Measurements from ENCODE around the gene ALOXE3.
"Not testable (repeated sequence)": the region's sequence is repeated elsewhere in the genome, so short reads cannot be mapped to it uniquely, and the experiment has no call there.

ALOXE3 gene

GRCh38 chr17:8072729-8073461 lies 45.4 kb downstream of the ALOXE3 start:
- no peak for DNase-seq (ENCODE audit: low read depth in 2 of 2)

GRCh38 chr17:8072341-8072728 lies 46.0 kb downstream of the ALOXE3 start:
- DNase-seq (ENCODE audit: low read depth in 2 of 2) = no peak

GRCh38 chr17:8071496-8071895 lies 46.8 kb downstream of the ALOXE3 start:
- no peak for DNase-seq (ENCODE audit: low read depth in 2 of 2)

- no peak for DNase-seq (ENCODE audit: low read depth in 2 of 2)
These were observed 48.8 kb downstream of the ALOXE3 start for GRCh38 chr17:8069587-8069860.

- no peak for DNase-seq (ENCODE audit: low read depth in 2 of 2)
These were observed 49.4 kb downstream of the ALOXE3 start for GRCh38 chr17:8068736-8069586.

- no peak for DNase-seq (ENCODE audit: low read depth in 2 of 2)
These were observed 50.5 kb downstream of the ALOXE3 start for GRCh38 chr17:8067806-8068205.

GRCh38 chr17:8066841-8067775 lies 51.2 kb downstream of the ALOXE3 start:
- no peak for DNase-seq (ENCODE audit: low read depth in 2 of 2)

GRCh38 chr17:8064561-8065019 lies 53.7 kb downstream of the ALOXE3 start:
- DNase-seq (ENCODE audit: low read depth in 2 of 2) = no peak

GRCh38 chr17:8063761-8064534 lies 54.4 kb downstream of the ALOXE3 start:
- no peak for DNase-seq (ENCODE audit: low read depth in 2 of 2)

- no peak for DNase-seq (ENCODE audit: low read depth in 2 of 2)
These were observed 55.4 kb downstream of the ALOXE3 start for GRCh38 chr17:8062807-8063483.

- DNase-seq (ENCODE audit: low read depth in 2 of 2) = no peak
These were observed 55.9 kb downstream of the ALOXE3 start for GRCh38 chr17:8062435-8062806.

GRCh38 chr17:8061851-8062250 lies 56.5 kb downstream of the ALOXE3 start:
- DNase-seq (ENCODE audit: low read depth in 2 of 2) = not testable (repeated sequence)

- DNase-seq (ENCODE audit: low read depth in 2 of 2) = peak; percentile 19 to 23
These were observed 58.0 kb downstream of the ALOXE3 start for GRCh38 chr17:8060274-8060673.

- DNase-seq (ENCODE audit: low read depth in 2 of 2) = no peak
These were observed 59.2 kb downstream of the ALOXE3 start for GRCh38 chr17:8059131-8059530.

- peak; percentile 38 to 41 for DNase-seq (ENCODE audit: low read depth in 2 of 2)
These were observed 60.6 kb downstream of the ALOXE3 start for GRCh38 chr17:8057691-8058114.

- DNase-seq (ENCODE audit: low read depth in 2 of 2) = no peak
These were observed 61.2 kb downstream of the ALOXE3 start for GRCh38 chr17:8056976-8057625.

GRCh38 chr17:8056232-8056975 lies 61.9 kb downstream of the ALOXE3 start:
- no peak for DNase-seq (ENCODE audit: low read depth in 2 of 2)

GRCh38 chr17:8055851-8056231 lies 62.5 kb downstream of the ALOXE3 start:
- no peak for DNase-seq (ENCODE audit: low read depth in 2 of 2)

GRCh38 chr17:8053600-8053999 lies 64.7 kb downstream of the ALOXE3 start:
- no peak for DNase-seq (ENCODE audit: low read depth in 2 of 2)

Data from fibroblast of skin of left biceps (primary cell).